GM06990 (cell line): ENCODE data around the gene ZNF205.

Experiments
- DNase-seq: peaks from one replicate; pipeline ENCODE4 v3.0.0-alpha.2; 2011; ENCODE audit not compliant: insufficient read length; ENCODE audit errors: extremely low read depth
- H3K27me3 ChIP-seq: replicated peaks from 2 replicates; pipeline ENCODE4 v1.6.0; 2011; ENCODE audit warnings: low read length; ENCODE audit not compliant: control insufficient read depth, insufficient read depth
- H3K36me3 ChIP-seq: 2 replicates; pipeline ENCODE4 v1.5.1; 2011; ENCODE audit warnings: low read length; ENCODE audit not compliant: control insufficient read depth, insufficient read depth
- H3K4me3 ChIP-seq: replicated peaks from 2 replicates; pipeline ENCODE4 v1.5.1; 2011; ENCODE audit warnings: low read depth, mild to moderate bottlenecking, control low read depth, low read length
- CTCF ChIP-seq: IDR thresholded peaks from 2 replicates; pipeline ENCODE4 v1.5.1; 2011; ENCODE audit warnings: low read length, control low read depth, mild to moderate bottlenecking, inconsistent platforms; ENCODE audit not compliant: insufficient read depth, poor library complexity, severe bottlenecking

The ZNF205 gene

GRCh38 chr16:3150346-3151218, 38.2 kb downstream of the ZNF205 start:
- DNase-seq: peak; percentile 95
- peak overlapping the region; percentile 75 for H3K4me3 ChIP-seq
- H3K36me3 ChIP-seq: no peaks in the 10 kb centered on the region
- TF ChIP-seq CTCF: no peak
- H3K27me3 ChIP-seq: no peaks in the 10 kb centered on the region

GRCh38 chr16:3152027-3152276, 39.6 kb downstream of the ZNF205 start:
- Histone ChIP-seq H3K4me3 (peak overlapping the region; percentile 43), H3K36me3 (no peaks in the 10 kb centered on the region), H3K27me3 (no peaks in the 10 kb centered on the region)
- DNase-seq: no peak
- no peak for TF ChIP-seq CTCF

GRCh38 chr16:3152277-3152990, 40.0 kb downstream of the ZNF205 start:
- H3K36me3 ChIP-seq: no peaks in the 10 kb centered on the region
- peak; percentile 82 for DNase-seq
- no peaks in the 10 kb centered on the region for H3K27me3 ChIP-seq
- TF ChIP-seq CTCF: peak; percentile 54
- peak overlapping the region; percentile 43 for H3K4me3 ChIP-seq

GRCh38 chr16:3152991-3153368, 40.6 kb downstream of the ZNF205 start:
- DNase-seq: no peak
- no peak overlapping the region for H3K4me3 ChIP-seq

GRCh38 chr16:3155181-3155580, 42.8 kb downstream of the ZNF205 start:
- no peak for DNase-seq
- H3K36me3 ChIP-seq: no peaks in the 10 kb centered on the region
- no peaks in the 10 kb centered on the region; the same call in 1 of the 2 replicates for H3K27me3 ChIP-seq
- no peak for TF ChIP-seq CTCF
- H3K4me3 ChIP-seq: no peak overlapping the region

More at GRCh38 chr16:3152991-3153368, 40.6 kb downstream of the ZNF205 start:
- no peak for TF ChIP-seq CTCF
- H3K36me3 ChIP-seq: no peaks in the 10 kb centered on the region
- H3K27me3 ChIP-seq: no peaks in the 10 kb centered on the region; the same call in 1 of the 2 replicates
